Stimulated activated CD4-positive, alpha-beta T cell treated with anti-CD3 and anti-CD28 coated beads, Interleukin-4, amount 100 ng/mL, for 1 hour (primary cell): Measurements from ENCODE around the gene GRB14.
"Not testable (repeated sequence)": the region's sequence is repeated elsewhere in the genome, so short reads cannot be mapped to it uniquely, and the experiment has no call there.

ENCODE experiments used
- DNase-seq: peaks from one replicate; pipeline ENCODE4 v3.0.0-alpha.2; 2020

The GRB14 gene

GRCh38 chr2:164620873-164621763, at the start of gene GRB14:
TSS of gene GRB14 (minus strand) at chr2:164621482. CDS start at chr2:164621309, 173 bp downstream.
- peak; percentile 2 for DNase-seq

DNA sequence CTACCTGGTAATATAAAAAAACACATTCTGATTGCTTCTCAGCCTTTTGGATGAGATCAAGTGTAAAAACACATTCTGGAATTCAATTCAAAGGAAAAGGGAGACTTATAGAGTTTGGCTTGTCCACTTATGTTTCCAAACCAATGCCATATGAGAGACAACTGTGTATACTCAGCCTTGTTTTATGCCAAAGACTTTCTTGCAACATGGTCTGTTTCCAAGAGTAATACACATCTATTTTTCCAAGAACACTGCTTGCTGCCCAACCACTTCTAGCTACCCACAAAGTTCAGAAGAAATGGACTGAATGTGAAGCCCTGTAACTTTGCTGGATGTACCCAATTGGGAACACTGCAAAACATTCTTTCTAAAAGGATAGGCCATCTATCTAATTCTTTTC, 48.0 kb upstream of the GRB14 start:
- no peak for DNase-seq

DNA sequence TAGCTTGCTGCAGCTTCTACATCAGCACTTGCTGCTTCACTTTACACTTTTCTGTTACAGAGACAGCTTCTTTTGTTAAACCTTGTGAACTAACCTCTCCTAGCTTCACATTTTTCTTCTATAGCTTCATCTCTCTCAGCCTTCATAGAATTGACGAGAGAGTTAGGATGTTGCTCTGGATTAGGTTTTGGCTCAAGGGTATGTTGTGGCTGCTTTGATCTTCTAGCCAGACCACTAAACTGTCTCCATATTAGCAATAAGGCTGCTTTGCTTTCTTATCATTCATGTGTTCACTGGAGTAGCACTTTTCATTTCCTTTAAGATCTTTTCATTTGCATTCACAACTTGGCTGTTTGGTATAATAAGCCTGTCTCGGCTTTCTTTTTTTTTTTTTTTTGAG, 46.3 kb upstream of the GRB14 start:
- no peak for DNase-seq

- no peak for DNase-seq
Measured at GRCh38 chr2:164664070-164664469, 42.8 kb upstream of the GRB14 start.

DNA sequence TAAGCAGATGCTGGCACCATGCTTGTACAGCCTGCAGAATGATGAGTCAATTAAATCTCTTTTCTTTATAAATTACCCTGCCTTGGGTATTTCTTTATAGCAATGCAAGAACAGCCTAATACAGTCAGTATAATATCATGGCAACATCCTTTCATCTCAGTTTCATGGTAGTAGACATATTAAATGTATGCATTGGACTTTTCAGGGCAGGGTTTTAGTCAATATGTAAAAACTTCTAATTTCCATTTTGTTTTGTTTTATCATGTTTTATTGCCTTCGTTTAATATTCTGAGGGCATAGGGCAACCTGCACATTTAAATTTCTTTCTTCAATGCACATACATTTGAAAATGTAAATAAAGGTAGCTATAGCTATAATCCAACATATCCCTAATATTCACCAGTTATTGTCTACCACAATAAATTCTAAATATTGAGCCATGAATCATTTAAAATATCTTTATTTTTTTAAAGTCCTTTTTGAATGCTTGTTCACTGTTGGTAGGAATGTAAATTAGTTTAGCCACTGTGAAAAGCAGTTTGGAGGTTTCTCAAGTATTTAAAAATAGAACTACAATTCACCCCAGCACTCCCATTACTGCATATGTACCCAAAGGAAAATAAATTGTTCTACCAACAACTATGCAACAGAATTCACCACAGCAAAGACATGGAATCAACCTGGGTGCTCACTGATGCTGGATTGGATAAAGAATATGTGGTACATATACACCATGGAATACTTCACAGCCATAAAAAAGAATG, 41.8 kb upstream of the GRB14 start:
- DNase-seq = no peak

- DNase-seq = no peak
Measured at GRCh38 chr2:164662066-164662465, 40.8 kb upstream of the GRB14 start.

- no peak for DNase-seq
Measured at GRCh38 chr2:164661349-164661748, 40.1 kb upstream of the GRB14 start.

DNA sequence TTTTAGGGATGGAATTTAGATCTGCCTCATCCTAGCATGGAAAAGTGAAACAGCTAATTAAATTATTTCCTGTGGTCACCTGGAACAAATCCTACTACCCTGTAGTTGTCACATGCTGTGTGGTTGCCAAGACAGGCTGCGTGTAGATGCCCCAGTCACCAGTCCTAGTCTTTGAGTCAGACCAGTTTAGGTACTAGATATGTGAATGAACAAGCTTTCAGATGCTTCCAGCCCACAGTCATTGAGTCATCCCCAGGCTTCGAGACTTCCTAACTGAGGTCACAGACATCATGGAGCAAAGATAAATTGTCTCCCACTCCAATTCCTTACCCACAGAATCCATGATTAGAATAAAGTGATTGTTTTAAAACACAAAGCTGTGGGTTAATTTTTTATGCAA, 35.8 kb upstream of the GRB14 start:
- no peak for DNase-seq

GRCh38 chr2:164655750-164656149, 34.5 kb upstream of the GRB14 start:
- DNase-seq = no peak

- DNase-seq = no peak
Measured at GRCh38 chr2:164655336-164655735, 34.1 kb upstream of the GRB14 start.

DNA sequence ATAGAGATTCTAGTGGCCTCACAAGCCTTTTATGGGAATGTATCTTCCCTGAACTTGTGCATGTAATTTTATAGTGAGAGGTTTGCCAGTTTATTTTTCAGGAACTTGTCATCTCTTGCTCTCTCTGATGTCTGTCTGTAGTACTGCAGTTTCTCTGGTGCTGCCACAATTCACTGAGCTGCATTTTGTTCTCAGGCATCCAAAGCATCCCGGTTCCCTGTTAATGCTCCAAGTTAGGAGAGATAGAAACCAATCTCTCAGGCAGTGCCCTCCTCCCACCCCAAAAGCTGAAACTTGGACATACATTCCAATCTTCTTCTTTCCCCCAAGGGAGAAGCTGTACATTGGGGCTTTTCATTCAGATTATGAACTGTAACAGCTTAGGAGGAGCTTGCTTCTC, 30.1 kb upstream of the GRB14 start:
- no peak for DNase-seq

DNA sequence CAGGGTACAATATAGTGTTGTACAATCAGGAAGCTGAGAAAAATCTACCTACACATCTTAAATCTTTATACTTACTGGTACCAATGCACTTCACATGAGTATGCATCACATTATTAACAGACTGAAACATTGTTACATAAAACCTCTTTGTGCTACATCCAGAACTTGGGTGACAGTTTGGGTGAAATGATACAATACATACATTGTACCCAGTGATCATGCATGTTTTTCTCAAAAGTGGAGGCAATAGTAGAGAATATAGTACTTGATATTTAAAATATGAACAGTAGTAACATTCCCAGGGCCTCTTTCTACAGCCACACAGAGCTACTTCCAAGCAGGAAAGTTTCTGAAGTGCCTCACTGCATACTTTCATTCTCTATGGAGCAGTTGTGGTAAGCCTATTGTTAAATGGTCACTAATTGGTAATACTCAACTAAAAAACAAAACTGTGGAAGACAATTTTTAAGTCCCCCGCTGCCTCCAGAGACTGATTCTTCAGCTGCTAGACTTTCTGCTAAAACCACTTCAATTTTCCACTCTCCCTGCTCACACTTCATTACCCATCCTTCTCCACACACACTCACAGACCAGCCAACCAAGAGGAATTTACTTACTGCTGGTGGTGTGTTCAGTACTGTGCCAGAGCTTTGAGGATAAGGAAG, 22.9 kb upstream of the GRB14 start:
- DNase-seq = no peak

GRCh38 chr2:164642946-164643555, 21.8 kb upstream of the GRB14 start:
- DNase-seq = no peak

- no peak for DNase-seq
Measured at GRCh38 chr2:164642268-164642667, 21.0 kb upstream of the GRB14 start.

- DNase-seq = not testable (repeated sequence)
Measured at GRCh38 chr2:164628319-164628718, 7.0 kb upstream of the GRB14 start.

DNA sequence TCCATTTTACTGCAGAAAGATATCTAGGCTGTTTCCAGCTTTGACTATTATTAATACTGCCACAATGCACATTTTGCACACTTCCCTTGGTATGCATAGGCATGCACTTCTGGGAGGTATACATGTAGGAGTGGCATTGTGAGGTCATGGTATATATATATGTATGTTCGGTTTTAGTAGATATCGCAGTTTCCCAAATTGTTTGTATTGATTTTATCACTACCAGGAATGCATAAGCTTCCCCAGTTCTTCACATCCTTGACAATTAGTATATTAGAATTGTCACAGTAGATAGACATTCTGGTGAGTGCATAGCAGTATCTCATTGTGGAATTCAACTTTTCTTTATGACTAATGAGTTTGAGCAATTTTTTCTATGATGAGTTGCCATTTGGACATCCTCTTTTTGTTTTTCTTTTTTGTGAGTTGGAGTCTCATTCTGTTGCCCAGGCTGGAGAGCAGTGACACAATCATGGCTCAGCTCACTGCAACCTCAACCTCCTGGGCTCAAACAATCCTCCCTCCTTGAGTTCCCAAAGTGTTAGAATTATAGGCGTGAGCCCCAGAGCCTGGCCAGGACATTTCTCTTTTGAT, 4.2 kb upstream of the GRB14 start:
- DNase-seq = no peak

- no peak for DNase-seq
Measured at GRCh38 chr2:164624316-164624715, 3.0 kb upstream of the GRB14 start.

- no peak for DNase-seq
Measured at GRCh38 chr2:164622338-164623106, 1.2 kb upstream of the GRB14 start.

DNA sequence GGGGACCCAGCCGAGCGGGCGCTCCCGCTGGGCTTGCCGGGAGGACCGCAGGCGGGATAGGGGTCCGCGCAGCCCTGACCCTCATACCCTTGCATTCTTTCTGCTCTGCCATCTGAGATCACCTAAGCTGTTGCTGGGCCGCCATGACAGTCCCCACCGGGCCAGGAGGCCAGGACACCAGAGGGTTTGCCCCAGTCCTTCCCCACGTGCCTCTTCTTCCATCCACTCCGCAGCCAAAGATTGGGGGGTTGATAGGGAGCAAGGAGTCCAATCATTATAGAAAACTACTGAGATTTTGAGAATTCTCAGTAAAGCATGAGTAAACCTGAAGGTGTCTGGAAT, 453 bp upstream of the GRB14 start:
- no peak for DNase-seq

- DNase-seq = no peak
Measured at GRCh38 chr2:164620457-164620856, 825 bp downstream of the GRB14 start.

GRCh38 chr2:164617466-164617865, 3.8 kb downstream of the GRB14 start:
- DNase-seq = no peak
